GOT3 (cell line): ENCODE data around the gene PILRA.
"Not testable (repeated sequence)": the region's sequence is repeated elsewhere in the genome, so short reads cannot be mapped to it uniquely, and the experiment has no call there.

ENCODE experiments used
- DNase-seq: peaks from one replicate; lab custom pipeline; 2025; ENCODE audit warnings: mixed read lengths; lab: John Stamatoyannopoulos, UW

Gene PILRA

DNA sequence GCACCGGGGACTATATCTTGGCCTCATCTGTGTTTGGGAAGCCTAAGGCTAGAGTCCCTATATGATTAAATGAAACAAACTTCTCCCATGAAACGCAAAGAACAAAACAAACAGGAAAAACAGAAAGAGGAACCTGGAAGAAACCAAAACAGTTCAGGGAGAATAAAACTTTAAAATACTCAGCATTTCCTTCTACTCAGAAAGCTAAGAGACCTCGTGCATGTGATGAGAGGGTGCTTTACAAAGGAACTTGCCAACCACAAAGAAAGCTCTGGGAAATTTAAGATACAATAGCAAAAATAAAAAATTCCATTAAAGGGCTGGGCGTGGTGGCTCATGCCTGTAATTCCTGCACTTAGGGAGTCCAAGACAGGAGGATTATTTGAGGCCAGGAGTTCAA, 6.9 kb downstream of the PILRA start:
- DNase-seq, result no peak

DNA sequence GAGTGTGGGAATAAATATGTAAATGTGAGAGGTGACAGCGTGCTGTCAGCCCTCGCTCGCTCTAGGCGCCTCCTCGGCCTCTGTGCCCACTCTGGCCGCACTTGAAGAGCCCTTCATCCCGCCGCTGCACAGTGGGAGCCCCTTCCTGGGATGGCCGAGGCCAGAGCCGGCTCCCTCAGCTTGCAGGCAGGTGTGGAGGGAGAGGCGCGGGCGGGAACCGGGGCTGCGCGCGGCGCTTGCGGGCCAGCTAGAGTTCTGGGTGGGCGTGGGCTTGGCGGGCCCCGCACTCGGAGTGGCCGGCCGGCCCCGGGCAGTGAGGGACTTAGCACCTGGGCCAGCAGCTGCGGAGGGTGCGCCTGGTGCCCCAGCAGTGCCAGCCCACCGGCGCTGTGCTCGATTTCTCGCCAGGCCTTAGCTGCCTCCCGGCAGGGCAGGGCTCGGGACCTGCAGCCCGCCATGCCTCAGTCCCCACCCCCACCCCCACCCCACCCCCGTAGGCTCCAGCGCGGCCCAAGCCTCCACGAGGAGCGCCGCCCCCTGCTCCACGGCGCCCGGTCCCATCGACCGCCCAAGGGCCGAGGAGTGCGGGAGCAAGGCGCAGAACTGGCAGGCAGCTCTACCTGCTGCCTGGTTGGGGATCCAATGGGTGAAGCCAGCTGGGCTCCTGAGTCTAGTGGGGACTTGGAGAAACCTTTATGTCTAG, 8.4 kb downstream of the PILRA start:
- not testable (repeated sequence) for DNase-seq

DNA sequence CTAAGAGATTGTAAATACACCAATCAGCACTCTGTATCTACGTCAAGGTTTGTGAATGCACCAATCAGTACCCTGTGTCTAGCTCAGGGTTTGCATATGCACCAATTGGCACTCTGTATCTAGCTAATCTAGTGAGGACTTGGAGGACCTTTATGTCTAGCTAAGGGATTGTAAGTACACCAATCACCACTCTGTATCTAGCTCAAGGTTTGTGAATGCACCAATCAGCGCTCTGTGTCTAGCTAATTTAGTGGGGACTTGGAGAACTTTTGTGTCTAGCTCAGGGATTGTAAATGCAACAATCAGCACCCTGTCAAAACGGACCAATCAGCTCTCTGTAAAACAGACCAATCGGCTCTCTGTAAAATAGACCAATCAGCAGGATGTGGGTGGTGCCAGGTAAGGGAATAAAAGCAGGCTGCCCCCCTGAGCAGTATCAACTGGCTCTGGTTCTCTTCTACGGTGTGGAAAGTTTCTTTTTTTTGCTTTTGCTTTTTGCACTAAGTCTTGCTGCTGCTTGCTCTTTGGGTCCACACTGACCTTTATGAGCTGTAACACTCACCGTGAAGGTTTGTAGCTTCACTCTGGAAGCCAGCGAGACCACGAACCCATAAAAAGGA, 9.1 kb downstream of the PILRA start:
- not testable (repeated sequence) for DNase-seq

DNA sequence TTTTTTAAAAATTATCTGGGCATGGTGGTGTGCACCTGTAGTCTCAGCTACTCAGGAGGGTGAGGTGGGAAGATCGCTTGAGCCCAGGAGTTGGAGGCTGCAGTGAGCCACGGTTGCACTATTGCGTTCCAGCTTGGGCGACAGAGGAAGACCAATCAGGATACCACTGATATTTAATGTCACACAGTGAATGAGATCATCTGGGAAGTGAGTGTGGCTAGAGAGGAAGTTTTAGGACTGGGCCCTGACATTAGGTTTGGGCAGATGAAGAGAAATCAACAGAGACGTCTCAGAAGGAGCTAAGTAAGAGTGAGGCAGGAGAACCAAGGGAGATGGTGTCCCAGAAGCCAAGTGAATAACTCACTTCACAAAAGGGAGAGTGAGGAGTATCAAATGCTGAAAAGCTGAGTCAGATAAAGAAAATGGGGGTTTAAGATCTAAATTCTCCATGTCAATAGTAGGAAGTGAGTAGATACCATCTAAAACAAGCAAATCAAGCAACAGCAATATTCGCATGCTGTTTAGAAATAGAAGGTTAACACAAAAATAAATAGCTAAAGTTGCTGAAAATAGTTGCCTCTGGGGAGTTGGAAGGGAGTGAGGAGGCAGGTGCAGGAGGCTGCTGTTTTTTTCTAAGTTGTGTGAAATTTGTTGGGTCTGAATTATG, 11.5 kb downstream of the PILRA start:
- no peak for DNase-seq

DNA sequence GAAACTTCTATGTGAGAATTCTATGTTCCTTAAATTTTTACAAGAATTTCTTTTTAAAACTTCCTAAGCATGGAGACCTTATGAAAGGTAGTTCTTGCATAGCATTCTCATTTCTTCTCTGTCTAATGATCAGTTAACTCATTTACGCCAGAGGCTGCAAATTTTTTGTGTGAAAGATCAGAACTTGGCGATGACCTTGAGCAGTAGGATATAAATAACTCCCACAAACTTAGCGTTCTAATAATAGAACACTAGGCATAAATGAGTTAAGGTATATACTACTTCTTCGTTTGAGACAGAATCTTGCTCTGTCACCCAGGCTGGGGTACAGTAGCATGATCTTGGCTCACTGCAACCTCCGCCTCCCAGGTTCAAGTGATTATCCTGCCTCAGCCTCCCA, 13.7 kb downstream of the PILRA start:
- no peak for DNase-seq

DNA sequence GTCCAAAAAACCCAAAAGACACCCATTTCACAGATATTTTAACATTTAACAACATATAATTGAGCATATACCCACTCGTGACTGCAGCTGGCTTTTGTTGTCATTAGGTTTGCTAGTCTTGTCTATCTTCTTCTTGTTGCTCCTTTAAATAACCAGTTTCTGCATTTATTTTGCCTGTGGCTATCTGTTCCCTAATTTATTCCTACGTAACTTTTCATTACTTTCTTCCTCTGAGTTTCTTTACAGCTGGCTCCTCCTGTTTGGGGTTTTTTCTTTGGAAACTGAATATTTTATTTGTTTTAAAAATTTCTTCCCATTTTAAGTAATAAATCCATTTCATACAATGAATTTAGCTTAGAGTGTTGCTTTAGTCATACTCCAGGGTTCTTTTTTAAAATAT, 14.4 kb downstream of the PILRA start:
- no peak for DNase-seq

DNA sequence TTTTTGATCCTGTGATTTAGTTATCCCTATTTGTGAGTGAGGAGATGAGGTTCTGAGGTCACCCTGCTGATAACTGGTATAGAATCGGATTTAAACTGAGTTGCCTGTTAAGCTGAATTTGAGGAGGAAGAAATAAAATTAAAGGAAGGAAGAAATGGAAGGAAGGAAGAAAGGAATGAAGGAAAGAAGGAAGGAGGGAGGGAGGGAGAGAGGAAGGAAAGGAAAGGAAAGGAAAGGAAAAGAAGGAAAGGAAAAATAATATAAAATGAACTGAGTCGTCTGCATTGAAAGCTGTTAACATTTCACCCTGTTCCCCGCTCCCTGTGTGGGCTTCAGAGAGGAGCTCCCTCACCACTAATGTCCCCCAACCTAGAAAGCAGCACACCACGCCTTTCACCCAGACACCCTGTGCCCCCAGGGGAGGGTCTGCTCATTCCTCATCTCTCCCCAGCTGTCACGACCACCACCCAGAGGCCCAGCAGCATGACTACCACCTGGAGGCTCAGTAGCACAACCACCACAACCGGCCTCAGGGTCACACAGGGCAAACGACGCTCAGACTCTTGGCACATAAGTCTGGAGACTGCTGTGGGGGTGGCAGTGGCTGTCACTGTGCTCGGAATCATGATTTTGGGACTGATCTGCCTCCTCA, 16.3 kb downstream of the PILRA start:
- no peak for DNase-seq

DNA sequence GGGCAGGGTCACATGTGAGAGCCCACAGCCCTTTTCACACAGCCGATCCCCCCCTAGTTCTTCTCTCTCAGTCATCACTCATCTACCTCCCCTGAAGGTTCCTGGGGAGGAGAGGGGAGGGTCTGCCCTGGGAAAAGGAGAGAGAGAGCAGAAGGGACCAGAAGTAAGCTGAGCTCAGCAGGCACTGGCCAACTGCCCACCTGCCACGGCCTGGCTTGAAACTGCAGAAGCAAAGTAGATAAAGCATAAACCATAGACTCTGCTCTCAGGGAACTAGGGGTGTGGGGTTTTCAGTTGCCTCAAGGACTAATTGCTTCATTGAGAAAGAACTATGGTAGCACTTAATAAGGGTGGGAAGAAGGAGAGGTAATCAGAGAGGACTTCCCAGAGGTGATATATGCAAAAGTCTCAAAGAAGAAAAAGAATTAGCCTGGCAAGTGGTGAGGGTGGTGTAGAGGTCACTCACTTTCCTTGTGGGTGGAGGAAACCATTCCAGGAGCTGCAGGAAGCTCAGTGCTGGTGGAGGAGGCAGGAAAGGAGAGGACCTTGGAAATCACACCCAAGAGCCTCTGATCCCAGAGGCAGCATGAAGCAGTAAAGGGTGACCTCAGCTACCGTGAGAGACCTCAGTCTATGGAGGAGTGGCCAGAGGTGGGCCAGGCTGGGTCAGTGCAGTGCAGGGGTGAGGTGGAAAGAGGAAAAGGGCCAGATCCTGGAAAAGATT, 17.2 kb downstream of the PILRA start:
- no peak for DNase-seq

DNA sequence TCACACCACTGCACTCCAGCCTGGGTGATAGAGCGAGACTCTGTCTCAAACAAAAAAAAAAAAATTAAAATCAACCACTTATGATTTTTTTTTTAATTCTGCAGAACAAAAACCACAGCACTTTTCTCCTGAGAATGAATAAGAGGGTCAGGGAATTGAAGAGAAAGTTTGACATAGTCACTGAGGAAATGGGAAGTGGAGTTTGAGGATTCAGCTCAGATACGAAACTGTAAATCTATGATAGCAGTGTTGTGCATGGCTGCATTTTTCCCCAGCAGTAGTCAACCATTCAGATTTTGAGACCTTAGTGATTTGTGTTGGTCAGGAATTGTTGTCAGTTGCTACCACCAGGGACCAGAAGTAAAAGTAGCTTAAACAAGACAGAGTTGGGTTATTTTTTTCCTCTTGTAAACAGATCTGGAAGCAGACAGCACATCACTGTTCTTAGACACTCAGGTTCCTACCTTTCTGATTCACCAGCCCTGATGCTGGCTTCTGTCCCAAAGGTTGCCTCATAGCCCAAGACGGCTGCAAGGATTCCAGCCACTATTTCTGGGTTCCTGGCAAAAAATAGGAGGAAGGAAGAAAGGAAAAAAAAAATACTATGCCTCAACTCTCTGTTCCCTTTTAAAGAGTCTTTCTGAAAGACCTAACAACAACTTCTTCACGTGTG, 20.1 kb downstream of the PILRA start:
- no peak for DNase-seq

DNA sequence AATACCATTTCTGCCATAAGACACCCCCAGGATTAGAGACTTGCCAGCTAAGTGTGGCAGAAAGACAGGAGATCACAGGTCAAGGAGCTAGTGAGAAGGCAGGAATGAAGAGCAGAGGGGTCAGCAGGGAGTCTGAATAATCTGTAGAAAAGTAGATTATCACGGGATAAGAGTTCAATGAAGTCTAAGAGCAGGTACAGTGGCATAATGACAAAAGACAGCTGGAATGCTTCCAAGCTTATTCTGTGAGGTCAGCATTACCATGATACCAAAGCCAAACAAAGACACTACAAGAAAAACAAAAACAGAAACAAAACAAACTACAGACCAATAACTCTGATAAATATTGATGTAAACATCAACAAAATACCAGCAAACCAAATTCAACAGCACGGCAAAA, 20.8 kb downstream of the PILRA start:
- no peak for DNase-seq

DNA sequence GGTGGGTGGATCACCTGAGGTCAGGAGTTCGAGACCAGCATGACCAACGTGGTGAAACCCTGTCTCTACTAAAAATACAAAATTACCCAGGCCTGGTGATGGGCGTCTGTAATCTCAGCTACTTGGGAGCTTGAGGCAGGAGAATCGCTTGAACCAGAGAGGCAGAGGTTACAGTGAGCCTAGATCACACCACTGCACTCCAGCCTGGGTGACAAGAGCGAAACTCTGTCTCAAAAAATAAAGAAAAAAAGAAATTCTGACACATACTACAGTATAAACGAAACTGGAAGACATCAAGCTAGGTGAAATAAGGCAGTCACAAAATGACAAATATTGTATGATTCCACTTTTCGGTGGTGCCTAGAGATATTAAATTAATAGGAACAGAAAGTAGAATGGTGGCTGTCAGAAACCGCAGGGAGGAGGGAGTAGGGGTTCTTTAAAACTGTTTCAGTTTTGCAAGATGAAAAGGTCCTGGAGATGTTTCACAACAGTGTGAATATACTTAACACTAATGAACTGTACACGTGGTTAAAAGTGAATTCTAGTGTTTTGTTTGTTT, 23.2 kb downstream of the PILRA start:
- DNase-seq, result no peak

DNA sequence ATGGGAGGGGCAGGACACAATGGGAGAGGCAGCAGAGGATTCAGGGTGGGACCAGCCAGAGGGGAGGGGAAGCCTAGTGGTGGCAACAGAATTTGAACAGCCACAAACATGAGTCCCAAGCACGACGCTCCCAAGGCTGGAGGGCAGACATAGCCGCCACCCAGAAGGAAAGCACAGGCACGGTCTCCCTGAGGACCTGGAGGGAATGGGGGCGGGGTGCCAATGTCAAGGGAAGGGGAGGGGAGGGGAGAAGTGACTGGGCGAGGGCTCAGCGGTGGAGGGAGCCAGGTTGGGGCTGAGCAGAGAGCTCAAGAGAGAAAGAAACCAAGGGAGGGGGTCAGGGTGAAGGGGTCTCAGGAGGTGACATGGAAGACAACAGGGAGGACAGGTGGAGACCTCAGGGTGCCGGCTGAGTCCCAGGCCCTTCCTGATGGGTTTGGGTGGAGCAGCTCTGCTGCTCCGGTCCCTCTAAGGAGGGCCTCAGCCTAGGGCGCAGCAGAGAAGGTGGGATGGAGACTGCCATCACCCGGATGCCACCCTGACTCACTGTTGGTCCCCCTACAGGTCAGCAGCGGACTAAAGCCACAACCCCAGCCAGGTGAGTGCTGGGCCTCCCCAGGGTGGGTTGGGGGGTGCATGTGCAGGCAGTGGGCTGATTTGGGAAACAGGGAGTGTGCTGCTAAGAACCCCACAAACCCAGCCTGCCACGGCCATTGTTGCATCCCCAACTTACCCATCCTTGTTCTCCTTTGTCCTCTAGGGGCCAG, 24.2 kb downstream of the PILRA start:
- no peak for DNase-seq

DNA sequence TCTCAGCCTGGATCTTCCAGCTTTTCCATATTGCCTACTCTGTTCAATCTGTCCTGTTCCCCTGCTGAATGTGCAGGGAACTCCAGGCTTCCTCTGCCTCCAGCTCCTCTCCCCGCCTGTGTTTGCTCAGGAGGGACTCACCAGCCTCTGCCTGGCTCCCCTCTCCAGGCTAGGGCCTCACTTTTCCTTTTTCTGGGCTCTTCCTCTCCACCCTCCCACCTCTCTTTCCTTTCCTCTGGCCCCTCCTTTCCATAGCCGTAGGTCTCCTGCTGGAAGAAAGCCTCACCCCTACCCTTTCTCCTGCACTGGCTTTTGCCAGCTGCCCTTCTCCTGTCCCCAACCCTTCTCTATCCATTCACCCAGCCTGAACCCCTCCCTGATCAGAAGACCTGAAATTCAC, 25.0 kb downstream of the PILRA start:
- no peak for DNase-seq

DNA sequence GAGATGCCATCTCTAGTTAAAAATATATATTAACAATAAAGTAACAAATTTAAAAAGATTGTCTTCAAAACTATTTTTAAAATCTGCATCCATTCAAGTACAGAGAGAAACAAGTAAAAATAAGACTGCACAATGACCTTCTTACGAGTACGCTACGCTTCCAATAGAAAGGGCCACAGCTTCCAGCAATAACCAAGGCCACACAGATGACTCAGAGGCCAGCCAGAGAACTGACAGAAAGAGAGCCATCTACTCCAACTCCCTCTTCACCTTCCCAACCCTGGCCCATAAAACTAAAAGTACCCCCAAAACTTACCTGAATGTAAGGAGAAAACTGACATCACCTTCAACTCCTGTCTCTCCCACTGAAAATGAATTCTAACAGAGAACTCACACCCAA, 26.8 kb downstream of the PILRA start:
- DNase-seq, result no peak

DNA sequence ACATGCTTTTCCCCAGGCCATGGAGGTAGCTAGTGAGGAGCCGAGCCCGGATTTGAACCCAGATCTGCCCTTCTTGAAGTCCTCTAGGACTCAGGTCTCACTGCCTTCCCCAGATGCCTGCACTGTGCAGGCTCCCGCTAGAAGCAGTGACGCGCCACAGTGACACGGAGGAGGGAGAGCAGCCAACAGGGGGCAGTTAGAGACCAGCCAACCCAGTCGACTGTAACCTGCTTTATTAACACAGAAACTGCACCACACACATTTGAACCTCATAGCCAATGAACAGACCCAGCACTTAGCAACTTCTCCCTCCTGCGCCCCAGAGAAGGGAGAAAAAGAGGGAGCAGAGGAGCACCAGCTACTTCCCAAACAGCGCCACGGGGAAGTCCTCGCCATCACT, 27.4 kb downstream of the PILRA start:
- DNase-seq, result no peak

DNA sequence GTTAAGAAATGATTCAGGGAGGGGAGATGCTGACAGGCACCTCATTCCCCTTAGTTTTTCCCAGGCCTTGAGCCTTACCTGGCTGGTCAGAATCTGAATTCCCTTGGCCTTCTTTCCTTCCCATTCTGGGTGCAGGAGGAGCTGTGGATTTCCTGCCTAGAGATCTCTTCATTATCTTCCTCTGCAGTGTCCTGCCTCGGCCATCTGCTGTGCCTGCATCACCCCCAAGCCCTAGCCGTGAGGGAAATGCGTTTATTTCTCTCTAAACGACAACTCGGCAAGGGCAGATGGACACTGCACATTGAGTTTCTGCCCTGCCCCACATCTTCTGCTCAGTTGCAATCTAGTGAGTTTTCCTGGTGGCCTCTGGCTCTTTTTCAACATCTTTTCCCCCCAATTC, 28.5 kb downstream of the PILRA start:
- no peak for DNase-seq

DNA sequence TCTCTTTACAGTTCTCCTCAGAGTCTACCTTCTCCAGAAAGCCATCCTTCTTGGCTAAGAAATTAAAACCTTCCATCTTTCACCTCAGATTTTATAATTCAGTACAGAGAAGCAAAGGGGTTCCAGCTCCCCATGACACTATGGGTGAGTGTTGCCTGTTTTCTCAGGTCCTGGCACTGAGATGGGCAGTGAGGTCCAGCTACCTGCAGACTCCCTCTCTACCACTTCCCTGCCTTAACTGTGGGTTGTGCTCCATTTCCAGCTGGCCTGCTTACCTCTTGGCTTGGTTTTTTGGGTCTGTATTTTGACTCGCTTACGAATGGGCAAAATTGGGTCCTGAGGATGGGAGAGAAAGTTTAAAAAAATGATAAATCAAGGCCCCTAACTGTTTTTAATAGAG, 29.0 kb downstream of the PILRA start:
- no peak for DNase-seq

DNA sequence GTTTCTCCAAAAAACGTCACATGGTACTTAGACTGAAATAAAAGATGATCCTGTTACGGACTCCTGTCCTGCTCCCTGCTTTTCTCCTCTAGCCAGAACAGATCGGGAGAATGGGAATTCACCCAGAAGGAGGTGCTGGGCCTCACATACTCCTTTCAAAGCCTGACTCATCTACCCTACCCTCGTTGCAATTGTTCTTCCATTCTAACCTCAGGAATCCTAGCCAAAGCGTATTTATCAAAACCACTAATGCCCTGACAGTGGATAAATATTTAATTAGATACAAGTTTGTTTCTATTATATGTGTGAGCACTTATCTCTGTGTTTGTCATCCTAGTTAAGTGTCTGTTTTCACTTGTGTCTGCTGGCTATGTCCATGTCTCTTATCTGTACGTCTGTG, 33.5 kb downstream of the PILRA start:
- no peak for DNase-seq

DNA sequence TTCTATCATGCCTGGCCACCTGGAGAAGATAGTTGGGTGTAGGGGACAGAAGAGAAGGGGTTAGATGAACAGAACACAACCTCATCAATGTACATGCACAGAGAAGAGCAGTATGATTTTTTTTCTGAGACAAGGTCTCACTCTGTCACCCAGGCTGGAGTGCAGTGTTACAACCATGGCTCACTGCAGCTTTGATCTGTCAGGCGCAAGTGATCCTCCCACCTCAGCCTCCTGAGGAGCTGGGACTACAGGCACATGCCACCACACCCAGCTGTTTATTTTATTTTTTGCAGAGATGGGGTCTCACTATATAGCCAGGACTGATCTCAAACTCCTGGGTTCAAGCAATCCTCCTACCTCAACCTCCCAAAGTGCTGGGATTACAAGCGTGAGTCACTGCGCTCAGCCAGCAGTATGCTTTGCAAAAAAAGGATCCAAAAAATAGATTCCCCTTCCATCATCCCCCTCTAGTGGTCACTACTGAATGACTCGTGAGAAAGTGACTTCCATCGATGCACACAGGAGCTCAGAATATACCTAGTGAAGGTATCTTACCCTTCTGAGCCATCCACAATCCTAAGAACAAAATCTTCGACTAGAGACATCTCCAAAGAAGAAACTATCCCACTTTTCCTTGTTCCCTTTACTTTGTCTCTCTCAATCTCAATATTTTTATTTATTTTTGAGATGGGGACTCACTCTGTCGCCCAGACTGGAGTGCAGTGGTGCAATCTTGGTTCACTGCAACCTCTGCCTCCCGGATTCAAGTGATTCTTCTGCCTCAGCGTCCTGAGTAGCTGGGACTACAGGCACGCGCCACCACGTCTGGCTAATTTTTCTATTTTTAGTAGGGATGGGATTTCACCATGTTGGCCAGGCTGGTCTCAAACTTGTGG, 34.2 kb downstream of the PILRA start:
- no peak for DNase-seq

DNA sequence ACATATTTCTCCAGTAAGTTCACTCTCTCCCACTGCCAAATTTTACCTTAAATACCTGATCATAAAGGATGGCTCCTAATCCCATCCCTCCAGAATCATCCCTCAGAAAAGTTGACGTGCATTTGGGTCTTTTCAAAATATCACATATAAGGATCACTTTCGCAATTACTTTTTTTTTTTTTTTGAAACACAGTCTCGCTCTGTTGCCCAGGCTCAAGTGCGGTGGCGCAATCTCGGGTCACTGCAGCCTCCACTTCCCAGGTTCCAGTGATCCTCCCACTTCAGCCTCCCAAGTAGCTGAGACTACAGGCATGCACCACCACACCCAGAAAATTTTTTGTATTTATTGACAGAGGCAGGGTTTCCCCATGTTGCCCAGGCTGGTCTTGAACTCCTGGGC, 37.8 kb downstream of the PILRA start:
- no peak for DNase-seq
